Small intestine (tissue), 7 donors: ENCODE measurements around the gene DIDO1. TPM values are rescaled to one million over a fixed set of nuclear protein-coding genes. Genes with fewer than 3 reads are reported as not detected.
"Not testable (repeated sequence)": the region's sequence is repeated elsewhere in the genome, so short reads cannot be mapped to it uniquely, and the experiment has no call there.

Experiments
- DNase-seq, 2 donors: peaks; one replicate each; pipeline versions ENCODE4 v3.0.0 to v3.0.0-alpha.2; 2013
- FAIRE-seq: peaks from 2 replicates; lab custom pipeline; 2012; peaks lifted over from hg19 to GRCh38; lab: Jason Lieb, UNC
- H3K27ac ChIP-seq, 3 donors: one replicate each; pipeline ENCODE4 v1.5.1; 2013; ENCODE audit warnings: low read length in 2 of 3, mild to moderate bottlenecking in 2 of 3, control low read depth in 1 of 3, inconsistent platforms in 1 of 3, low read depth in 1 of 3, moderate library complexity in 1 of 3
- H3K27me3 ChIP-seq, 3 donors: one replicate each; pipeline ENCODE4 v1.6.1; 2013; ENCODE audit warnings: low read length in 3 of 3, inconsistent platforms in 1 of 3; ENCODE audit not compliant: control insufficient read depth in 3 of 3, insufficient read depth in 3 of 3
- H3K36me3 ChIP-seq, 3 donors: one replicate each; pipeline ENCODE4 v1.6.1; 2013; ENCODE audit warnings: low read length in 3 of 3, inconsistent platforms in 1 of 3, low read depth in 1 of 3, mild to moderate bottlenecking in 1 of 3, moderate library complexity in 1 of 3; ENCODE audit not compliant: control insufficient read depth in 3 of 3, insufficient read depth in 2 of 3
- H3K4me1 ChIP-seq, 3 donors: one replicate each; pipeline ENCODE4 v1.6.1; 2013; ENCODE audit warnings: low read length in 2 of 3, inconsistent platforms in 1 of 3, low read depth in 1 of 3, mild to moderate bottlenecking in 1 of 3, moderate library complexity in 1 of 3; ENCODE audit not compliant: control insufficient read depth in 3 of 3, insufficient read depth in 2 of 3
- H3K4me3 ChIP-seq, 3 donors: one replicate each; pipeline ENCODE4 v1.5.1; 2013; ENCODE audit warnings: low read length in 3 of 3, control low read depth in 1 of 3, inconsistent platforms in 1 of 3, low read depth in 1 of 3, mild to moderate bottlenecking in 1 of 3, moderate library complexity in 1 of 3
- H3K9me3 ChIP-seq, 2 donors: one replicate each; pipeline ENCODE4 v1.6.1; 2013; ENCODE audit warnings: low read depth in 1 of 2, low read length in 1 of 2; ENCODE audit not compliant: control insufficient read depth in 2 of 2, insufficient read depth in 1 of 2
- WGBS, 3 donors: extraction: QIAGEN DNeasy Blood & Tissue Kit; methylation state at CpG; one replicate each; pipeline ENCODE4 v1.1.7; 2013; 5-methylcytosine and 5-hydroxymethylcytosine counted together
- polyA plus RNA-seq, 4 donors: library from polyadenylated mRNA; stranded (reverse) in 3 of 4; unstranded in 1 of 4; fragments of 200-250 nt in 3 of 4; fragments of 120-200 nt in 1 of 4; gene quantifications; one replicate each; pipeline versions ENCODE4 v1.2.1 to v1.2.3, GENCODE V29; 2013
- donor health status: healthy with polysubstance abuse.
- donor health status: control.
- donor health status: control.
- donor health status: Bipolar disorder and iron deficiency.
- donor health status: healthy.

The DIDO1 gene
- polyA plus RNA-seq, 4 donors: 11.6 to 49.4 (median 15.7) TPM

DNA sequence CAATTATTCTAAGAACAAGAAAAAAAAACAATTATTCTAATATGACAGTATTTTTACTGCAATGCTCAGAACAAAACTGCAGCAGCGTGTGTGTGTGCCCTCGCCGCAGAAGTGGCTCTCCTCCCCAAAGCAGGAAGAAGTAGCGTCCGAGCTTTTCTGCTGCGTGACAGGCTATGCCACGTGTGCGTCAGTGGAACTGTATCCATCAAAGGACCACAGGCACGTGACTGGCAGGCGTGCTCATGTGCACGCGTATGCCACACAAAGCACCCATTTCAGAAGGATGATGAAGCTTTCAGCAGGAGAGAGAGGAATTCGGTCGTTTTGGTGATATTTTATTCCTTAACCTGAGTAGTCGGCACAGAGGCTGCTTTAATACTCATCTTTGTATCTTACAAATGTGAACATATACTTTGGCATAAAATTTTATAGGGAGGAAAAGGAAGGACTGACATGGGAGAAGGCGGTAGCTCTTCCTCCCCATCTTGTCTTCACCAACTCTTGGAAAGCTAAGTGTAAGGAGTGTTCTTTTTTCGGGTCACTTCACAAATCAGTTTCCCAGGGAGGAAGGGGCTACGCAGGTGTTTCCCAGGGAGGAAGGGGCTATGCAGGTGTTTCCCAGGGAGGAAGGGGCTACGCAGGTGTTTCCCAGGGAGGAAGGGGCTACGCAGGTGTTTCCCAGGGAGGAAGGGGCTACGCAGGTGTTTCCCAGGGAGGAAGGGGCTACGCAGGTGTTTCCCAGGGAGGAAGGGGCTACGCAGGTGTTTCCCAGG is 68.1 kb downstream of the DIDO1 start:
- DNase-seq (no peak), FAIRE-seq (no peak)
- H3K9me3 ChIP-seq: peaks cover 0 to 7% of the 10 kb centered on the region in 2 donors
- WGBS, 3 donors: 87 to 94% (median 92%) methylated on average over 18 to 20 of the region's 23 CpGs
- no peak overlapping the region for H3K27ac ChIP-seq
- no peak overlapping the region for H3K4me3 ChIP-seq
- peaks cover 0 to 4% (median 4%) of the 10 kb centered on the region in 3 donors for H3K4me1 ChIP-seq
- peaks cover 0 to 19% (median 0%) of the 10 kb centered on the region in 3 donors for H3K36me3 ChIP-seq
- H3K27me3 ChIP-seq: peaks cover 0 to 8% (median 2%) of the 10 kb centered on the region in 3 donors

DNA sequence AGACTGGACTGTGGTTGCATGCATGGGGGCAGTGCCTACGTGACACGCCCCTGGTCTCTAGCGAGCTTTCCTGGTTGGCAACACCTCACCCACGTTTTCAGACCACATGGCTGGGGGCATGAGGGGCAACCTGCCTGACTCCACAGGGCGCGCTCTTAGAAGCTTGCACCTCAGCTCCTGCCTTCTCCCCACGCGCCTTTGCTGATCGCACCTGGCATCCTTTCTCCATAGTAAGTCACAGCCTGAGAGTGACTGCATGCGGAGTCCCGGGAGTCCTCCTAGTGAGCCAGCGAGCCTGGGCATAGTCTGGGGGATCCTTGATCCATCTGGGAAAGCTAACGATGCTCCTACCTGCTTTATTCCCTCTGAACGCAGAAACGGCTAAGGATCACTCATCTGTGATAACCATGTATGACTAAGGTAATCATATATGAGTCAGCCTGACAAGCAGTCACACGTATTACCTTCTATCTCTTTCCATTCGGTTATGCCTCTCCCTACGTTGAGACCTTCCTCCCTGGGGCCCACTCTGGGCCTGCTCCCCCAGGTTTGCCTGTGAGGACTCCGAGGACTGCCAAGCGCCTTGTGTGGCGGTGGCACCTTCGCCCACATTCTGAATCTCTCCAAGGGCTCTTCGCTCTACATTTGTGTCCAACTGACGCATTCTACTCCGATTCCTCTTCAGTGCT is 69.2 kb downstream of the DIDO1 start:
- FAIRE-seq (no peak), DNase-seq (peak in 1 of 2 donors; percentile 24)
- peaks cover 0 to 4% (median 4%) of the 10 kb centered on the region in 3 donors for H3K4me1 ChIP-seq
- peaks cover 0 to 28% (median 4%) of the 10 kb centered on the region in 3 donors for H3K36me3 ChIP-seq
- peaks cover 0 to 8% (median 2%) of the 10 kb centered on the region in 3 donors for H3K27me3 ChIP-seq
- H3K9me3 ChIP-seq: peaks cover 0 to 2% of the 10 kb centered on the region in 2 donors
- 77 to 86% (median 82%) methylated on average over 25 of the region's 25 CpGs for WGBS, 3 donors
- H3K4me3 ChIP-seq: no peak overlapping the region
- no peak overlapping the region for H3K27ac ChIP-seq

DNA sequence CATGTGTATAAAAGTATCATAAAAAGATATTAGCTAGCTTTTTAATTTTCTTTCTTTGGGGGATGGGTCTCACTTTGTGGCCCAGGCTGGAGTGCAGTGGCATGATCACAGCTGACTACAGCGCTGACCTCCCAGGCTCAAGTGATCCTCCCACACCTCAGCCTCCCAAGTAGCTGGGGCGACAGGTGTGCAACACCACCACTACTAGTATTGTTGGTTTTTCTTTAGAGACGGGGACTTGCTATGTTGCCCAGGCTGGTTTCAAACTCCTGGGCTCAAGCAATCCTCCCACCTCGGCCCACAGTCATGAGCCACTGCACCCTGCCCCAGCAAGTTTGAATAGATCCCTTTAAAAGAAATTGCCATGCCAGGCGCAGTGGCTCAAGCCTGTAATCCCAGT is 71.2 kb downstream of the DIDO1 start:
- 85 to 98% (median 89%) methylated on average over 5 of the region's 5 CpGs for WGBS, 3 donors
- Histone ChIP-seq H3K4me1 (peaks cover 0 to under 1% (median 0%) of the 10 kb centered on the region in 3 donors), H3K36me3 (peaks cover 0 to 34% (median 4%) of the 10 kb centered on the region in 3 donors), H3K27me3 (peaks cover 0 to 3% (median 0%) of the 10 kb centered on the region in 3 donors), H3K4me3 (no peak overlapping the region), H3K9me3 (no peaks in the 10 kb centered on the region), H3K27ac (no peak overlapping the region)
- DNase-seq: no peak
- FAIRE-seq: no peak

- Histone ChIP-seq H3K27ac (no peak overlapping the region), H3K27me3 (no peaks in the 10 kb centered on the region), H3K9me3 (no peaks in the 10 kb centered on the region), H3K4me3 (no peak overlapping the region), H3K36me3 (peaks cover 0 to 34% (median 4%) of the 10 kb centered on the region in 3 donors), H3K4me1 (no peaks in the 10 kb centered on the region)
- no peak for FAIRE-seq
- DNase-seq: no peak
- WGBS, 3 donors: 93 to 97% (median 96%) methylated on average over 13 of the region's 13 CpGs
Measured at GRCh38 chr20:62854121-62854520, 72.2 kb downstream of the DIDO1 start.

DNA sequence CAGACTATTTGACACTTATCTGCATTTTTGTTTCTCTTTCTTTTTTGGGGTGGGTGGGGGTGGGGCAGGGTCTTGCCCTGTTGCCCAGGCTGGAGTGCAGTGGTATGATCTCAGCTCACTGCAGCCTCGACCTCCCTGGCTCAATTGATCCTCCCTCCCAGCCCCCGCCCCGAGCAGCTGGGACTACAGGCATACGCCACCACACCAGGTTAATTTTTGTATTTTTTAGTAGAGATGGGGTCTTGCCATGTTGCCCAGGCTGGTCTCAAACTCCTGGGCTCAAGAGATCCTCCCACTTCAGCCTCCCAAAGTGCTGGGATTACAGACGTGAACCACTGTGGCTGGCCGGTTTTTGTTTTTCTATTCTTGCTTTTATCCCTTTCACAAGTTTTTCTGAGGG is 73.0 kb downstream of the DIDO1 start:
- not testable (repeated sequence) for DNase-seq, H3K27ac ChIP-seq, H3K4me1 ChIP-seq, H3K27me3 ChIP-seq, H3K9me3 ChIP-seq, FAIRE-seq, H3K4me3 ChIP-seq
- WGBS, 3 donors: 89 to 92% (median 91%) methylated on average over 6 of the region's 6 CpGs
- peaks cover 0 to 34% (median 4%) of the 10 kb centered on the region in 3 donors for H3K36me3 ChIP-seq

DNA sequence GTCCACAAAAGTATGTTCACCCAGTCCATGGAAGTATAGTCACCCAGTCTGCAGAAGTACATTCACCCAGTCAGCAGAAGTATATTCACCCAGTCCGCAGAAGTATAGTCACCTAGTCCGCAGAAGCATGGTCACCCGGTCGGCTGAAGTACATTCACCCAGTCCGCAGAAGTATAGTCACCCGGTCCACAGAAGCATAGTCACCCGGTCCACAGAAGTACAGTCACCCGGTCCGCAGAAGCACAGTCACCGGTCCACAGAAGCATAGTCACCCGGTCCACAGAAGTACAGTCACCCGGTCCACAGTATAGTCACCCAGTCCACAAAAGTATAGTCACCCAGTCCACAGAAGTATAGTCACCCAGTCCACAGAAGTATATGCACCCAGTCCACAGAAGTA is 73.5 kb downstream of the DIDO1 start:
- Histone ChIP-seq H3K36me3 (peaks cover 0 to 34% (median 4%) of the 10 kb centered on the region in 3 donors), H3K9me3 (no peaks in the 10 kb centered on the region), H3K4me3 (no peak overlapping the region), H3K4me1 (no peaks in the 10 kb centered on the region), H3K27me3 (no peaks in the 10 kb centered on the region), H3K27ac (no peak overlapping the region)
- WGBS, 3 donors: 94 to 98% (median 96%) methylated on average over 12 of the region's 12 CpGs
- FAIRE-seq (no peak), DNase-seq (no peak)

GRCh38 chr20:62852196-62852595 is 74.1 kb downstream of the DIDO1 start:
- FAIRE-seq (no peak), DNase-seq (no peak)
- 90 to 91% (median 91%) methylated on average over 8 of the region's 8 CpGs for WGBS, 3 donors
- Histone ChIP-seq H3K4me1 (no peaks in the 10 kb centered on the region), H3K27me3 (no peaks in the 10 kb centered on the region), H3K4me3 (no peak overlapping the region), H3K27ac (no peak overlapping the region), H3K36me3 (peaks cover 0 to 32% (median 4%) of the 10 kb centered on the region in 3 donors), H3K9me3 (no peaks in the 10 kb centered on the region)

GRCh38 chr20:62850333-62850974 is 75.9 kb downstream of the DIDO1 start:
- Histone ChIP-seq H3K36me3 (peaks cover 0 to 29% (median 7%) of the 10 kb centered on the region in 3 donors), H3K27me3 (no peaks in the 10 kb centered on the region), H3K9me3 (no peaks in the 10 kb centered on the region), H3K4me1 (no peaks in the 10 kb centered on the region), H3K4me3 (no peak overlapping the region), H3K27ac (no peak overlapping the region)
- 91 to 93% (median 92%) methylated on average over 20 to 22 of the region's 22 CpGs for WGBS, 3 donors
- DNase-seq (no peak), FAIRE-seq (no peak)
